B cell (primary cell): ENCODE results near the gene PPP1R7. TPM values are rescaled to one million over a fixed set of nuclear protein-coding genes. Genes with fewer than 3 reads are reported as not detected.

Experiments
- ATAC-seq: fragments of 200-7000 bp; cut with Tn5 transposase; one replicate; pipeline ENCODE4 v1.10.0; 2021; ENCODE audit warnings: low read depth, mild to moderate bottlenecking, moderate number of reproducible peaks, moderate library complexity
- CTCF ChIA-PET: fragments of 350-600 bp; sonication (Branson Sonifier 250); formaldehyde crosslinking; loops from one replicate; lab custom pipeline; 2021; ENCODE audit warnings: antibody characterized with exemption, inconsistent platforms; lab: Charles Lee
- POLR2A ChIA-PET: fragments of 350-600 bp; sonication (Branson Sonifier 250); formaldehyde crosslinking; loops from one replicate; lab custom pipeline; 2021; ENCODE audit warnings: antibody characterized with exemption; lab: Charles Lee
- DNase-seq: peaks from one replicate; pipeline ENCODE4 v3.0.0; 2013
- H2AFZ ChIP-seq: 2 replicates; pipeline ENCODE4 v1.6.1; 2012; ENCODE audit warnings: mild to moderate bottlenecking, low read depth, low read length; ENCODE audit not compliant: insufficient read depth, poor library complexity, severe bottlenecking
- H3K27ac ChIP-seq, 2 donors: 1 replicate in 1 of 2; 2 replicates in 1 of 2; pipeline ENCODE4 v1.5.1; 2012 to 2013; ENCODE audit warnings: low read length in 2 of 2, mild to moderate bottlenecking in 2 of 2, moderate library complexity in 1 of 2
- H3K27me3 ChIP-seq, 4 experiments: fragments of 200-600 bp in 1 of 4; sonication (generic) in 1 of 4; replicated peaks in 1 of 4; 1 replicate in 2 of 4; 2 replicates in 2 of 4; pipeline versions ENCODE4 v1.6.1 to v1.7.0; 2013 to 2016; ENCODE audit warnings: low read length in 3 of 4, mild to moderate bottlenecking in 2 of 4, mixed read lengths in 1 of 4, moderate library complexity in 1 of 4; ENCODE audit not compliant: insufficient read depth in 4 of 4, control insufficient read depth in 3 of 4; ENCODE audit errors: control extremely low read depth in 1 of 4
- H3K36me3 ChIP-seq, 2 experiments: replicated peaks in 1 of 2; 1 replicate in 1 of 2; 2 replicates in 1 of 2; pipeline versions ENCODE4 v1.6.1 to v1.7.1; 2013; ENCODE audit warnings: low read length in 1 of 2; ENCODE audit not compliant: insufficient read depth in 2 of 2, control insufficient read depth in 1 of 2; ENCODE audit errors: control extremely low read depth in 1 of 2, extremely low read depth in 1 of 2
- H3K4me1 ChIP-seq, 2 donors: fragments of 200-600 bp in 1 of 2; sonication (generic) in 1 of 2; 1 replicate in 1 of 2; 2 replicates in 1 of 2; pipeline versions ENCODE4 v1.5.1 to v1.6.1; 2013 to 2017; ENCODE audit warnings: low read length in 2 of 2; ENCODE audit not compliant: control insufficient read depth in 2 of 2, insufficient read depth in 2 of 2
- H3K4me2 ChIP-seq: replicated peaks from 2 replicates; pipeline ENCODE3; 2012; ENCODE audit warnings: mild to moderate bottlenecking, low read depth, low read length; ENCODE audit not compliant: poor library complexity, severe bottlenecking
- H3K4me3 ChIP-seq, 5 experiments: fragments of 200-600 bp in 1 of 5; sonication (generic) in 1 of 5; 1 replicate in 3 of 5; 2 replicates in 2 of 5; pipeline versions ENCODE4 v1.5.1 to v1.7.0; 2011 to 2016; ENCODE audit warnings: low read length in 4 of 5, mild to moderate bottlenecking in 4 of 5, low read depth in 2 of 5, control low read depth in 1 of 5, moderate library complexity in 1 of 5; ENCODE audit not compliant: insufficient read depth in 1 of 5; ENCODE audit errors: control extremely low read depth in 1 of 5, extremely low read depth in 1 of 5
- H3K79me2 ChIP-seq: fragments of 200-600 bp; sonication (generic); one replicate; pipeline ENCODE4 v1.6.0; 2016; ENCODE audit warnings: low read length; ENCODE audit not compliant: control insufficient read depth, insufficient read depth
- H3K9ac ChIP-seq: fragments of 200-600 bp; sonication (generic); 2 replicates; pipeline ENCODE4 v1.6.1; 2017; ENCODE audit warnings: mild to moderate bottlenecking, low read length, moderate library complexity
- H3K9me3 ChIP-seq, 3 donors: one replicate each; pipeline versions ENCODE4 v1.6.1 to v1.7.1; 2013; ENCODE audit warnings: low read length in 2 of 3; ENCODE audit not compliant: control insufficient read depth in 2 of 3, insufficient read depth in 1 of 3; ENCODE audit errors: control extremely low read depth in 1 of 3
- H4K20me1 ChIP-seq: 2 replicates; pipeline ENCODE4 v1.6.0; 2012; ENCODE audit warnings: mild to moderate bottlenecking, low read length; ENCODE audit not compliant: insufficient read depth, control insufficient read depth, poor library complexity, severe bottlenecking
- H3K27ac Mint-ChIP-seq: one replicate; pipeline ENCODE4 v1.8.0; 2021; ENCODE audit warnings: mixed read lengths
- H3K27me3 Mint-ChIP-seq: one replicate; pipeline ENCODE4 v1.8.0; 2021; ENCODE audit warnings: mixed read lengths
- H3K4me1 Mint-ChIP-seq: one replicate; pipeline ENCODE4 v1.8.0; 2021; ENCODE audit warnings: mixed read lengths
- H3K4me3 Mint-ChIP-seq: one replicate; pipeline ENCODE4 v1.8.0; 2021; ENCODE audit warnings: mixed read lengths
- H3K9me3 Mint-ChIP-seq: one replicate; pipeline ENCODE4 v1.8.0; 2022; ENCODE audit warnings: mixed read lengths; ENCODE audit not compliant: insufficient read depth
- CTCF ChIP-seq: fragments of 200-600 bp; IDR thresholded peaks from one replicate; pipeline ENCODE4 v1.8.0; 2022; ENCODE audit warnings: antibody characterized with exemption, mild to moderate bottlenecking
- EZH2 ChIP-seq: IDR thresholded peaks from 2 replicates; pipeline ENCODE4 v1.6.1; 2012; ENCODE audit warnings: borderline replicate concordance, low read depth, mild to moderate bottlenecking, moderate library complexity, low read length; ENCODE audit not compliant: insufficient read depth, poor library complexity, severe bottlenecking
- WGBS: methylation state at CpG from one replicate; pipeline ENCODE4 v1.1.5; 2013; ENCODE audit warnings: missing lambda C conversion rate; ENCODE audit not compliant: insufficient coverage; 5-methylcytosine and 5-hydroxymethylcytosine counted together
- intact Hi-C: fragments of 100-400 bp; cut with micrococcal nuclease; formaldehyde crosslinking; loops from one replicate; pipeline ENCODE4 v1.10.0; 2022
- polyA plus RNA-seq: library from polyadenylated mRNA; depleted of rRNA; stranded (reverse); fragments of >200 nt; gene quantifications from 2 replicates; pipeline ENCODE4 v1.2.3, GENCODE V29; 2012
- total RNA-seq, 2 donors: library from RNA; stranded (reverse); fragments of 120-200 nt in 1 of 2; gene quantifications; 1 replicate in 1 of 2; 2 replicates in 1 of 2; pipeline versions ENCODE4 v1.2.3 to v1.2.4, GENCODE V29; 2013 to 2022

The PPP1R7 gene
- total and polyA plus RNA-seq, 2 donors (not counting 1 experiment from before 2014, with no cell fraction given) = 37.7 to 50.9 TPM

DNA sequence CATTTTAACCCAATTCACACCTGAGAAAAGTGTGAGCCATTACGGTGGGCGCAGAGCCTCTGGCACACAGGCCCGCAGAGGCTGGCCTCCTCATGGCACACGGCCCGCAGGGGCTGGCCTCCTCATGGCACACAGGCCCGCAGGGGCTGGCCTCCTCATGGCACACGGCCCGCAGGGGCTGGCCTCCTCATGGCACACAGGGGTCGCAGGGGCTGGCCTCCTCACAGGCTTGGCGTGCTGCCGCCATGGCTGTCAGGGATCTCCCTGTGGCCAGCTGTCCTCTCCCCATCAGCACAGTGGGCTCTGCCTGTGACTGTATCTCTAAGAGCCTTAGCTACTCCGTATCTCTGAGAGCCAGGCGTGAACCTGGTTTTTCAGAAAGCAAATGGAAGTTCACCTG is 62.8 kb downstream of the PPP1R7 start:
- H3K27ac ChIP-seq = no peak overlapping the region
- H3K36me3 ChIP-seq = no peaks in the 10 kb centered on the region
- no peaks in the 10 kb centered on the region for H3K9me3 ChIP-seq
- H3K27ac Mint-ChIP-seq = no peak overlapping the region
- ATAC-seq (no peak), DNase-seq (no peak)
- no peak overlapping the region for H3K4me2 ChIP-seq
- H4K20me1 ChIP-seq = no peaks in the 10 kb centered on the region
- H3K79me2 ChIP-seq = no peaks in the 10 kb centered on the region
- peaks cover 0 to 4% of the 10 kb centered on the region in 2 donors for H3K4me1 ChIP-seq
- POLR2A ChIA-PET = no interaction called here
- H3K4me3 Mint-ChIP-seq = no peak overlapping the region
- CTCF ChIA-PET = no interaction called here
- H3K9ac ChIP-seq = no peak overlapping the region
- H2AFZ ChIP-seq = no peak overlapping the region
- intact Hi-C loops = loop anchor here (10.0 kb wide), 1 partner anchor 422 kb away; the partner anchor contains the start of genes ATG4B and THAP4
- H3K27me3 ChIP-seq = no peaks in the 10 kb centered on the region
- H3K27me3 Mint-ChIP-seq = no peaks in the 10 kb centered on the region
- peaks cover 2% of the 10 kb centered on the region for H3K4me1 Mint-ChIP-seq
- TF ChIP-seq CTCF (no peak), EZH2 (no peak)
- no peaks in the 10 kb centered on the region for H3K9me3 Mint-ChIP-seq
- WGBS = 96% methylated on average over 12 of the region's 13 CpGs
- H3K4me3 ChIP-seq = no peak overlapping the region

- H3K4me3 Mint-ChIP-seq = no peak overlapping the region
- no peak for DNase-seq
- TF ChIP-seq EZH2 (no peak), CTCF (no peak)
- Histone ChIP-seq H3K27me3 (no peaks in the 10 kb centered on the region), H4K20me1 (no peaks in the 10 kb centered on the region), H3K4me2 (no peak overlapping the region), H3K27ac (no peak overlapping the region), H3K4me3 (no peak overlapping the region), H3K36me3 (no peaks in the 10 kb centered on the region), H3K9ac (no peak overlapping the region), H3K9me3 (no peaks in the 10 kb centered on the region), H2AFZ (no peak overlapping the region), H3K4me1 (peaks cover 1 to 6% of the 10 kb centered on the region in 2 donors), H3K79me2 (no peaks in the 10 kb centered on the region)
- CTCF ChIA-PET = no interaction called here
- WGBS = 81% methylated on average over 7 of the region's 7 CpGs
- H3K4me1 Mint-ChIP-seq = peaks cover 5% of the 10 kb centered on the region
- intact Hi-C loops = loop anchor here (10.0 kb wide), 1 partner anchor 421 kb away; the partner anchor contains the start of genes ATG4B and THAP4
- no peak overlapping the region for H3K27ac Mint-ChIP-seq
- no peaks in the 10 kb centered on the region for H3K27me3 Mint-ChIP-seq
- ATAC-seq = no peak
- H3K9me3 Mint-ChIP-seq = no peaks in the 10 kb centered on the region
- POLR2A ChIA-PET = no interaction called here
Observed at GRCh38 chr2:241213567-241213966, 63.3 kb downstream of the PPP1R7 start.
